HCT116 (cell line): ENCODE data around the gene CFAP46. TPM values are rescaled to one million over a fixed set of nuclear protein-coding genes. Genes with fewer than 3 reads are reported as not detected.

ENCODE experiments used
- ATAC-seq: fragments of 200-7000 bp; cut with Tn5 transposase; 2 replicates; pipeline ENCODE4 v1.9.1; 2020; ENCODE audit warnings: mild to moderate bottlenecking, moderate library complexity
- BruUV-seq: library from RNA; stranded (reverse); fragments of 400-500 nt; replicated peaks from 2 replicates; lab custom pipeline; 2021; lab: Mats Ljungman, UMichigan
- CTCF ChIA-PET: fragments of 300-600 bp; sonication (Branson Sonifier 250); formaldehyde crosslinking; loops from one replicate; lab custom pipeline; 2021; ENCODE audit warnings: antibody characterized with exemption; lab: Charles Lee
- POLR2A ChIA-PET: fragments of 300-600, 350-600 bp; sonication (Branson Sonifier 250); formaldehyde crosslinking; loops from one replicate; lab custom pipeline; 2021; ENCODE audit warnings: antibody characterized with exemption; lab: Charles Lee
- RAD21 ChIA-PET, 2 experiments: fragments of 300-600 bp; sonication (Branson Sonifier 250); formaldehyde crosslinking; loops; one replicate each; lab custom pipeline; 2023; ENCODE audit warnings: low total read pairs in 2 of 2; ENCODE audit not compliant: uncharacterized antibody in 2 of 2, unreplicated experiment in 2 of 2, low non-redundant PET in 1 of 2; lab: Charles Lee
- DNase-seq: peaks from one replicate; pipeline ENCODE4 v3.0.0-alpha.2; 2010; ENCODE audit warnings: low read depth, low spot score
- H2AFZ ChIP-seq: fragments of 200-600 bp; shearing (Covaris generic), sonication (generic); 2 replicates; pipeline ENCODE4 v1.6.1; 2017; ENCODE audit warnings: low read depth, mixed run types, mixed read lengths, antibody characterized with exemption, low read length; ENCODE audit not compliant: poor library complexity, severe bottlenecking
- H3K27ac ChIP-seq: 2 replicates; pipeline ENCODE4 v1.5.1; 2012; ENCODE audit warnings: low read depth, low read length
- H3K27me3 ChIP-seq: fragments of 200-600 bp; sonication (generic); 2 replicates; pipeline ENCODE4 v1.6.1; 2016; ENCODE audit warnings: mixed run types, low read length, mixed read lengths; ENCODE audit not compliant: insufficient read depth
- H3K36me3 ChIP-seq, 2 experiments: fragments of 200-500 bp in 1 of 2; fragments of 200-600 bp in 1 of 2; sonication (Bioruptor generic) in 1 of 2; sonication (generic) in 1 of 2; 2 replicates each; pipeline versions ENCODE4 v1.5.1 to v1.6.1; 2014 to 2016; ENCODE audit warnings: low read length in 2 of 2, inconsistent platforms in 1 of 2, mixed read lengths in 1 of 2, mixed run types in 1 of 2; ENCODE audit not compliant: insufficient read depth in 2 of 2, control insufficient read depth in 1 of 2
- H3K4me1 ChIP-seq, 2 experiments: fragments of 200-600 bp in 1 of 2; sonication (generic) in 1 of 2; 2 replicates each; pipeline versions ENCODE4 v1.5.1 to v1.6.1; 2012 to 2017; ENCODE audit warnings: low read length in 2 of 2, inconsistent platforms in 1 of 2, mild to moderate bottlenecking in 1 of 2, mixed read lengths in 1 of 2, mixed run types in 1 of 2, moderate library complexity in 1 of 2; ENCODE audit not compliant: insufficient read depth in 2 of 2, control insufficient read depth in 1 of 2
- H3K4me2 ChIP-seq: fragments of 200-600 bp; sonication (generic); 2 replicates; pipeline ENCODE4 v1.6.1; 2017; ENCODE audit warnings: mixed run types, low read length, mixed read lengths
- H3K4me3 ChIP-seq, 2 experiments: fragments of 200-600 bp in 1 of 2; sonication (generic) in 1 of 2; replicated peaks in 1 of 2; 2 replicates each; pipeline ENCODE4 v1.5.1; 2011 to 2016; ENCODE audit warnings: low read length in 2 of 2, control low read depth in 1 of 2, low read depth in 1 of 2, mild to moderate bottlenecking in 1 of 2, mixed read lengths in 1 of 2, mixed run types in 1 of 2
- H3K79me2 ChIP-seq: fragments of 200-600 bp; sonication (generic); 2 replicates; pipeline ENCODE4 v1.6.1; 2017; ENCODE audit warnings: mild to moderate bottlenecking, mixed run types, low read length, moderate library complexity, mixed read lengths; ENCODE audit not compliant: insufficient read depth
- H3K9ac ChIP-seq: fragments of 200-600 bp; sonication (generic); 2 replicates; pipeline ENCODE4 v1.6.1; 2016; ENCODE audit warnings: low read length, mixed read lengths
- H3K9me2 ChIP-seq: fragments of 200-600 bp; sonication (generic), shearing (Covaris generic); 2 replicates; pipeline ENCODE4 v1.6.1; 2017; ENCODE audit warnings: mixed run types, mild to moderate bottlenecking, moderate library complexity; ENCODE audit not compliant: insufficient read depth
- H3K9me3 ChIP-seq, 2 experiments: fragments of 200-500 bp in 1 of 2; fragments of 200-600 bp in 1 of 2; sonication (Bioruptor generic) in 1 of 2; sonication (generic) in 1 of 2; 2 replicates each; pipeline ENCODE4 v1.6.1; 2014 to 2017; ENCODE audit warnings: low read length in 2 of 2, mixed read lengths in 2 of 2, inconsistent platforms in 1 of 2, low read depth in 1 of 2, mild to moderate bottlenecking in 1 of 2, mixed run types in 1 of 2, moderate library complexity in 1 of 2; ENCODE audit not compliant: control insufficient read depth in 1 of 2, insufficient read depth in 1 of 2
- H4K20me1 ChIP-seq: fragments of 200-600 bp; sonication (generic), shearing (Covaris generic); 2 replicates; pipeline ENCODE4 v1.6.1; 2017; ENCODE audit warnings: mixed run types, mild to moderate bottlenecking, moderate library complexity; ENCODE audit not compliant: insufficient read depth
- CBX3 ChIP-seq: IDR thresholded peaks from 2 replicates; pipeline ENCODE4 v1.6.1; 2012; ENCODE audit warnings: low read depth
- CEBPB ChIP-seq: IDR thresholded peaks from 2 replicates; pipeline ENCODE4 v1.6.1; 2012; ENCODE audit warnings: low read depth
- ELF1 ChIP-seq: IDR thresholded peaks from 2 replicates; pipeline ENCODE4 v1.6.1; 2012; ENCODE audit warnings: low read depth, borderline replicate concordance
- EZH2 ChIP-seq: fragments of 200-600 bp; sonication (generic); IDR thresholded peaks from 2 replicates; pipeline ENCODE4 v1.6.1; 2017; ENCODE audit warnings: antibody characterized with exemption, mixed run types
- EZH2phosphoT487 ChIP-seq: fragments of 200-600 bp; IDR thresholded peaks from 2 replicates; pipeline ENCODE4 v1.6.1; 2018; ENCODE audit warnings: antibody characterized with exemption, borderline replicate concordance
- POLR2AphosphoS5 ChIP-seq: IDR thresholded peaks from 2 replicates; pipeline ENCODE4 v1.6.1; 2011; ENCODE audit warnings: mild to moderate bottlenecking, low read depth, low read length, moderate library complexity
- RAD21 ChIP-seq: IDR thresholded peaks from 2 replicates; pipeline ENCODE4 v1.6.1; 2012; ENCODE audit warnings: low read depth, mild to moderate bottlenecking
- SP1 ChIP-seq: IDR thresholded peaks from 2 replicates; pipeline ENCODE4 v1.6.1; 2012; ENCODE audit warnings: low read depth
- SRF ChIP-seq: IDR thresholded peaks from 2 replicates; pipeline ENCODE4 v1.6.1; 2012; ENCODE audit warnings: low read depth
- TCF7L2 ChIP-seq: IDR thresholded peaks from 2 replicates; pipeline ENCODE4 v1.7.0; 2011; ENCODE audit warnings: borderline replicate concordance, inconsistent platforms; ENCODE audit not compliant: insufficient read depth, insufficient read length; ENCODE audit errors: extremely low read depth
- YY1 ChIP-seq: IDR thresholded peaks from 2 replicates; pipeline ENCODE4 v1.6.1; 2011; ENCODE audit warnings: low read length, low read depth, moderate library complexity, mild to moderate bottlenecking; ENCODE audit not compliant: insufficient replicate concordance; ENCODE audit errors: extremely low read depth
- ZBTB33 ChIP-seq: IDR thresholded peaks from 2 replicates; pipeline ENCODE4 v1.6.1; 2011; ENCODE audit warnings: mild to moderate bottlenecking, low read length, moderate library complexity; ENCODE audit not compliant: insufficient replicate concordance; ENCODE audit errors: extremely low read depth
- ZFX ChIP-seq: fragments of 450-650 bp; IDR thresholded peaks from 2 replicates; pipeline ENCODE4 v1.6.1; 2017
- ZNF274 ChIP-seq: fragments of 200-500 bp; sonication (Bioruptor generic); IDR thresholded peaks from 2 replicates; pipeline ENCODE4 v1.6.1; 2014; ENCODE audit warnings: mild to moderate bottlenecking, low read depth, low read length, inconsistent platforms
- intact Hi-C: fragments of 100-400 bp; cut with micrococcal nuclease; formaldehyde crosslinking; loops from 2 replicates; pipeline ENCODE4 v1.10.0; 2022
- total RNA-seq: library from RNA; stranded (reverse); gene quantifications from one replicate; pipeline ENCODE4 v1.2.1, GENCODE V29; 2021; ENCODE audit not compliant: unreplicated experiment
- TF ChIP-seq, protein P1 (sequence below): IDR thresholded peaks from 2 replicates; pipeline ENCODE4 v1.6.1; 2012; ENCODE audit warnings: low read depth
- TF ChIP-seq, protein P2 (sequence below): IDR thresholded peaks from 2 replicates; pipeline ENCODE4 v1.6.1; 2012
- TF ChIP-seq, protein P3 (sequence below), 3 experiments: fragments of 200-600 bp in 1 of 3; sonication (generic) in 1 of 3; IDR thresholded peaks in 2 of 3; conservative IDR thresholded peaks in 1 of 3; 2 replicates each; pipeline ENCODE4 v1.5.1; 2012 to 2017; ENCODE audit warnings: low read depth in 2 of 3, low read length in 2 of 3, antibody characterized with exemption in 1 of 3, borderline replicate concordance in 1 of 3, control low read depth in 1 of 3, mild to moderate bottlenecking in 1 of 3, mixed read lengths in 1 of 3, mixed run types in 1 of 3, moderate library complexity in 1 of 3; ENCODE audit not compliant: insufficient read depth in 1 of 3

CFAP46 gene
- total RNA-seq, 1 experiment from 2014 or later = 1.4 TPM

GRCh38 chr10:132784866-132785722 is 157.3 kb downstream of the CFAP46 start:
- H3K9me2 ChIP-seq = no peaks in the 10 kb centered on the region
- ChIA-PET RAD21 (no interaction called here), POLR2A (no interaction called here), CTCF (no interaction called here)
- no peak overlapping the region for H2AFZ ChIP-seq
- H3K36me3 ChIP-seq = no peaks in the 10 kb centered on the region
- no peaks in the 10 kb centered on the region for H3K4me1 ChIP-seq
- no peaks in the 10 kb centered on the region for H3K9me3 ChIP-seq
- H3K27ac ChIP-seq = no peak overlapping the region
- TF ChIP-seq ZBTB33 (no peak), TCF7L2 (no peak), ZNF274 (no peak), SRF (no peak), CEBPB (no peak), ZFX (no peak), RAD21 (no peak), SP1 (no peak), CBX3 (no peak), POLR2AphosphoS5 (no peak), ELF1 (no peak), EZH2phosphoT487 (no peak), EZH2 (no peak), YY1 (no peak)
- TF ChIP-seq, protein P1, sequence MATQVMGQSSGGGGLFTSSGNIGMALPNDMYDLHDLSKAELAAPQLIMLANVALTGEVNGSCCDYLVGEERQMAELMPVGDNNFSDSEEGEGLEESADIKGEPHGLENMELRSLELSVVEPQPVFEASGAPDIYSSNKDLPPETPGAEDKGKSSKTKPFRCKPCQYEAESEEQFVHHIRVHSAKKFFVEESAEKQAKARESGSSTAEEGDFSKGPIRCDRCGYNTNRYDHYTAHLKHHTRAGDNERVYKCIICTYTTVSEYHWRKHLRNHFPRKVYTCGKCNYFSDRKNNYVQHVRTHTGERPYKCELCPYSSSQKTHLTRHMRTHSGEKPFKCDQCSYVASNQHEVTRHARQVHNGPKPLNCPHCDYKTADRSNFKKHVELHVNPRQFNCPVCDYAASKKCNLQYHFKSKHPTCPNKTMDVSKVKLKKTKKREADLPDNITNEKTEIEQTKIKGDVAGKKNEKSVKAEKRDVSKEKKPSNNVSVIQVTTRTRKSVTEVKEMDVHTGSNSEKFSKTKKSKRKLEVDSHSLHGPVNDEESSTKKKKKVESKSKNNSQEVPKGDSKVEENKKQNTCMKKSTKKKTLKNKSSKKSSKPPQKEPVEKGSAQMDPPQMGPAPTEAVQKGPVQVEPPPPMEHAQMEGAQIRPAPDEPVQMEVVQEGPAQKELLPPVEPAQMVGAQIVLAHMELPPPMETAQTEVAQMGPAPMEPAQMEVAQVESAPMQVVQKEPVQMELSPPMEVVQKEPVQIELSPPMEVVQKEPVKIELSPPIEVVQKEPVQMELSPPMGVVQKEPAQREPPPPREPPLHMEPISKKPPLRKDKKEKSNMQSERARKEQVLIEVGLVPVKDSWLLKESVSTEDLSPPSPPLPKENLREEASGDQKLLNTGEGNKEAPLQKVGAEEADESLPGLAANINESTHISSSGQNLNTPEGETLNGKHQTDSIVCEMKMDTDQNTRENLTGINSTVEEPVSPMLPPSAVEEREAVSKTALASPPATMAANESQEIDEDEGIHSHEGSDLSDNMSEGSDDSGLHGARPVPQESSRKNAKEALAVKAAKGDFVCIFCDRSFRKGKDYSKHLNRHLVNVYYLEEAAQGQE = no peak
- TF ChIP-seq, protein P2, sequence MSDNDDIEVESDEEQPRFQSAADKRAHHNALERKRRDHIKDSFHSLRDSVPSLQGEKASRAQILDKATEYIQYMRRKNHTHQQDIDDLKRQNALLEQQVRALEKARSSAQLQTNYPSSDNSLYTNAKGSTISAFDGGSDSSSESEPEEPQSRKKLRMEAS = no peak
- TF ChIP-seq, protein P3, sequence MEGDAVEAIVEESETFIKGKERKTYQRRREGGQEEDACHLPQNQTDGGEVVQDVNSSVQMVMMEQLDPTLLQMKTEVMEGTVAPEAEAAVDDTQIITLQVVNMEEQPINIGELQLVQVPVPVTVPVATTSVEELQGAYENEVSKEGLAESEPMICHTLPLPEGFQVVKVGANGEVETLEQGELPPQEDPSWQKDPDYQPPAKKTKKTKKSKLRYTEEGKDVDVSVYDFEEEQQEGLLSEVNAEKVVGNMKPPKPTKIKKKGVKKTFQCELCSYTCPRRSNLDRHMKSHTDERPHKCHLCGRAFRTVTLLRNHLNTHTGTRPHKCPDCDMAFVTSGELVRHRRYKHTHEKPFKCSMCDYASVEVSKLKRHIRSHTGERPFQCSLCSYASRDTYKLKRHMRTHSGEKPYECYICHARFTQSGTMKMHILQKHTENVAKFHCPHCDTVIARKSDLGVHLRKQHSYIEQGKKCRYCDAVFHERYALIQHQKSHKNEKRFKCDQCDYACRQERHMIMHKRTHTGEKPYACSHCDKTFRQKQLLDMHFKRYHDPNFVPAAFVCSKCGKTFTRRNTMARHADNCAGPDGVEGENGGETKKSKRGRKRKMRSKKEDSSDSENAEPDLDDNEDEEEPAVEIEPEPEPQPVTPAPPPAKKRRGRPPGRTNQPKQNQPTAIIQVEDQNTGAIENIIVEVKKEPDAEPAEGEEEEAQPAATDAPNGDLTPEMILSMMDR (IDR thresholded peaks at IDR 0.05 in 2 of 3, conservative IDR thresholded peaks at IDR 0.05 in 1 of 3; ENCODE audit: borderline replicate concordance in 1 of 3, insufficient read depth in 1 of 3, low read depth in 2 of 3, low read length in 2 of 3) = no peak
- no peak for ATAC-seq
- no TSS peak for BruUV-seq
- H3K4me3 ChIP-seq = no peak overlapping the region
- H3K79me2 ChIP-seq = no peaks in the 10 kb centered on the region
- H4K20me1 ChIP-seq = no peaks in the 10 kb centered on the region
- H3K9ac ChIP-seq = no peak overlapping the region
- H3K27me3 ChIP-seq = no peaks in the 10 kb centered on the region
- H3K4me2 ChIP-seq = no peak overlapping the region
- no peak for DNase-seq
- intact Hi-C loops = no loop called here
